Uterus (tissue), 4 donors: Measurements from ENCODE around the gene KCTD13. TPM values are rescaled to one million over a fixed set of nuclear protein-coding genes. Genes with fewer than 3 reads are reported as not detected.
"Not testable (repeated sequence)": the region's sequence is repeated elsewhere in the genome, so short reads cannot be mapped to it uniquely, and the experiment has no call there.

ENCODE experiments used
- DNase-seq, 2 donors: peaks; one replicate each; pipeline ENCODE4 v3.0.0-alpha.2; 2019 to 2020
- H3K27ac ChIP-seq, 2 donors: fragments of 200-600 bp; sonication (generic); 1 replicate in 1 of 2; 2 replicates in 1 of 2; pipeline ENCODE4 v1.5.1; 2016 to 2018
- H3K27me3 ChIP-seq, 2 donors: fragments of 200-600 bp; sonication (generic); one replicate each; pipeline ENCODE4 v1.5.1; 2018 to 2019; ENCODE audit warnings: control low read depth in 1 of 2
- H3K36me3 ChIP-seq, 2 donors: fragments of 200-600 bp; sonication (generic); one replicate each; pipeline ENCODE4 v1.5.1; 2019; ENCODE audit warnings: control low read depth in 1 of 2
- H3K4me1 ChIP-seq, 2 donors: fragments of 200-600 bp; sonication (generic); one replicate each; pipeline ENCODE4 v1.5.1; 2018 to 2019; ENCODE audit warnings: control low read depth in 1 of 2
- H3K4me3 ChIP-seq, 2 donors: fragments of 200-600 bp; sonication (generic); 1 replicate in 1 of 2; 2 replicates in 1 of 2; pipeline ENCODE4 v1.5.1; 2018 to 2019; ENCODE audit warnings: mild to moderate bottlenecking in 1 of 2
- H3K9me3 ChIP-seq, 2 donors: fragments of 200-600 bp; sonication (generic); one replicate each; pipeline ENCODE4 v1.5.1; 2019; ENCODE audit warnings: control low read depth in 1 of 2
- CTCF ChIP-seq, 4 experiments: fragments of 200-600 bp in 2 of 4; fragments of 450-650 bp in 2 of 4; sonication (generic) in 2 of 4; IDR thresholded peaks; one replicate each; pipeline ENCODE4 v1.5.1; 2016 to 2019; ENCODE audit warnings: antibody characterized with exemption in 4 of 4, mild to moderate bottlenecking in 2 of 4, moderate library complexity in 1 of 4
- POLR2A ChIP-seq, 2 donors: fragments of 450-650 bp; IDR thresholded peaks; one replicate each; pipeline ENCODE4 v1.6.1; 2016; ENCODE audit warnings: antibody characterized with exemption in 2 of 2, mild to moderate bottlenecking in 1 of 2, moderate library complexity in 1 of 2
- intact Hi-C: fragments of 100-400 bp; cut with DNase I; formaldehyde crosslinking; loops from one replicate; pipeline ENCODE4 v1.15.1; 2023; ENCODE audit warnings: low total_unique reads
- total RNA-seq, 4 donors: library from RNA; depleted of rRNA in 3 of 4; stranded (reverse); fragments of >200 nt in 3 of 4; gene quantifications; one replicate each; pipeline versions ENCODE4 v1.1.0 to v1.2.4, GENCODE V29; 2014 to 2023
- donor health status: DM: yes; HTN: yes; CAD: no.

KCTD13 gene
- total RNA-seq, 4 donors from 2014 or later = 1.8 to 33.3 (median 14.6) TPM

DNA sequence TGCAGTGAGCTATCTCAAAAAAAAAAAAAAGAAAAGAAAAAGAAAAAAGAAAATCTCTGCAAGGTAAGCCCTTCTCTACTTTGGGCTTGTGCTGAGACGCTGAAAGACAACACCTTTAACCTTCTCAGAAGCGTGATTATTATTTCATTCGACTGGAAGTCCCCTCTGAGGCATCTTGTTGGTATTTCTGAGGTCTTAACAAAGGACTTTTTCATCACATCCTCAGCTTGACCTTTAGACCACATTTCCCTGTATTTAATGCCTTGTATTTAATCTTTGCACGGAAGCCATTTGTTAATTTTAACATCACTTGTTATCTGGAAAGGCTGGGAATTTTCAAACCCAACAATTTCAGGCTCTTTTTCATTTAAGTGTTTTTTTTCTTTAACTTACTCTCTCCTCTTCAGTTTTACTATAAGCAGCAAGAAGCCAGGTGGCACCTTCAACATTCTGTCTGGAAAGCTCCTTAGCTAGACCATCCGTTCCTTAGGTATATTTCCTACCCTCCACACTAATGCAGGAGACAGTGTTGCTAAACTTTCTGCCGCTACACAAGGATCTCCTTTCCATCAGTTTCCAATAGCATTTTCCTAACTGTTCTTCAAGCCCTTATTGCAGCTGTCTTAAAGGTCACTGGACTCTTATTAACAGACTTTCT is 10.3 kb downstream of the KCTD13 start:
- Histone ChIP-seq H3K27ac (no peak overlapping the region), H3K4me1 (no peaks in the 10 kb centered on the region), H3K36me3 (no peaks in the 10 kb centered on the region), H3K27me3 (no peaks in the 10 kb centered on the region), H3K4me3 (no peak overlapping the region), H3K9me3 (no peaks in the 10 kb centered on the region)
- TF ChIP-seq CTCF (IDR thresholded peaks at IDR 0.05) (no peak), POLR2A (IDR thresholded peaks at IDR 0.05) (no peak)
- intact Hi-C loops = no loop called here
- no peak for DNase-seq

- H3K4me1 ChIP-seq = no peaks in the 10 kb centered on the region
- no peaks in the 10 kb centered on the region for H3K36me3 ChIP-seq
- H3K27me3 ChIP-seq = no peaks in the 10 kb centered on the region
- no peak overlapping the region for H3K4me3 ChIP-seq
- TF ChIP-seq POLR2A (IDR thresholded peaks at IDR 0.05) = no peak
- TF ChIP-seq CTCF (IDR thresholded peaks at IDR 0.05) = no peak
- no peak overlapping the region for H3K27ac ChIP-seq
- DNase-seq = no peak
- H3K9me3 ChIP-seq = no peaks in the 10 kb centered on the region
- intact Hi-C loops = no loop called here
Observed at GRCh38 chr16:29913514-29913913, 12.5 kb downstream of the KCTD13 start.

GRCh38 chr16:29912087-29912486 is 13.9 kb downstream of the KCTD13 start:
- Histone ChIP-seq H3K27ac (no peak overlapping the region), H3K27me3 (no peaks in the 10 kb centered on the region), H3K9me3 (no peaks in the 10 kb centered on the region), H3K4me3 (no peak overlapping the region), H3K4me1 (no peaks in the 10 kb centered on the region), H3K36me3 (no peaks in the 10 kb centered on the region)
- DNase-seq = no peak
- intact Hi-C loops = no loop called here
- TF ChIP-seq POLR2A (IDR thresholded peaks at IDR 0.05) = no peak
- no peak for TF ChIP-seq CTCF (IDR thresholded peaks at IDR 0.05)

GRCh38 chr16:29911676-29912010 is 14.4 kb downstream of the KCTD13 start:
- H3K27me3 ChIP-seq = no peaks in the 10 kb centered on the region
- H3K4me3 ChIP-seq = no peak overlapping the region
- H3K36me3 ChIP-seq = no peaks in the 10 kb centered on the region
- no peak for TF ChIP-seq CTCF (IDR thresholded peaks at IDR 0.05)
- no peak for TF ChIP-seq POLR2A (IDR thresholded peaks at IDR 0.05)
- no peaks in the 10 kb centered on the region for H3K9me3 ChIP-seq
- no peak for DNase-seq
- H3K4me1 ChIP-seq = no peaks in the 10 kb centered on the region
- intact Hi-C loops = no loop called here
- no peak overlapping the region for H3K27ac ChIP-seq

DNA sequence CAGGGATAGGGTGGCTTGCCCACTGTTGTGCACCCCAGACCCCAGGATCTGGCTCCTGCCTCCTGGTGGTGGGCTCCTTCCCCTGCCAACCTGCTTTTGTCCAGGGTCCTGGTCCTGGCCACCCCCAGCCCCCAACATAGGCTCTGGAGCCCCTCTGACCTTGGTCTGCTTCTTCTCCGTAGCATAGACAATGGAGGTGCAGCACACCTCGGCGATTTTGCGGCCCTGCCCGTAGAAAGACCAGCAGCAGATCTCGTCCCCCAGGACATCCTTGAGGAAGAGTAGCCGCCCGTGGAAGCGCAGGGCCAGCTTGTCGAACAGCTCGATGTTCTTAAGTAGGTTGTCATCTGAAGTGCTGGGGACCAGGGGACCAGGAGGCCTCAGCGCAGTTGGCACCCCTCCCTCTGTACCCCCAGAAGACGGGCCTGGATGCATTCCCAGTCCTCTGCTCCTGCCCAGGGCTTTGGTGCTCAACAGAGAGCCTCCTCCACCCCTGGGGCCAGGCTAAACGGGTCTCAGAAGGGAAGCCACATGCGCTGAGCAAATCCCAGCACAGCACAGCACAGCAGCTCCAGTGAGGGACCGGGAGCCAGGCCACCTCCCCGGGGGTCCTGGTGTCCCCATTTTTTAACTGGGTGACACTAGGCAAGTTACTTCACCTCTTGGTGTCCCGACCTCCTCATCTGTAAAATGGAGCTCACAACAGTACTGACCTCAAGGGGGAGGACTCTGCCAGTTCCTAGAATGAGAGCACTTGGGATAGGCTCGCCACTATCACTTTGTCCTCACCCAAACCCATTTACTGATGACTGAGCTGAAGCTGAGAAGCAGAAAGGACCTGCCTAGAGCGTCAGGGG is 15.0 kb downstream of the KCTD13 start:
- no peak for DNase-seq
- TF ChIP-seq POLR2A (IDR thresholded peaks at IDR 0.05) (no peak), CTCF (IDR thresholded peaks at IDR 0.05) (no peak)
- Histone ChIP-seq H3K27me3 (no peaks in the 10 kb centered on the region), H3K9me3 (no peaks in the 10 kb centered on the region), H3K4me3 (no peak overlapping the region), H3K36me3 (no peaks in the 10 kb centered on the region), H3K27ac (no peak overlapping the region), H3K4me1 (no peaks in the 10 kb centered on the region)
- intact Hi-C loops = no loop called here

DNA sequence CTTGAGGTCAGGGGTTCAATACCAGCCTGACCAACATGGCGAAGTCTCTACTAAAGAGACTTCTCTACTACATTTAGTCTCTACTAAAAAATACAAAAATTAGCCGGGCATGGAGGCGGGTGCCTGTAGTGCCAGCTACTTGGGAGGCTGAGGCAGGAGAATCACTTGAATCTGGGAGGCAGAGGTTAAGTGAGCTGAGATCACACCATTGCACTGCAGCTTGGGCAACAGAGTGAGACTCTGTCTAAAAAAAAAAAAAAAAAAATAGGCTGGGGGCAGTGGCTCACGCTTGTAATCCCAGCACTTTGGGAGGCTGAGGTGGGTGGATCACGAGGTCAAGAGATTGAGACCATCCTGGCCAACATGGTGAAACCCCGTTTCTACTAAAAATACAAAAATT is 16.2 kb downstream of the KCTD13 start:
- H3K4me1 ChIP-seq, H3K27ac ChIP-seq, intact Hi-C loops, H3K9me3 ChIP-seq, H3K4me3 ChIP-seq, H3K36me3 ChIP-seq, H3K27me3 ChIP-seq, DNase-seq: not testable (repeated sequence)
